Measurements from ENCODE around the gene DPY19L3. TPM values are rescaled to one million over a fixed set of nuclear protein-coding genes. Genes with fewer than 3 reads are reported as not detected.

The DPY19L3 gene
- total RNA-seq, 4 donors from 2014 or later: 12.9 to 34.1 (median 18.5) TPM

- 75 to 92% methylated on average over 2 of the region's 2 CpGs for WGBS, 2 donors (ENCODE audit: low coverage in 1 of 2)
- no peak for ATAC-seq
Observed at GRCh38 chr19:32453736-32454135, 48.2 kb downstream of the DPY19L3 start.

GRCh38 chr19:32456406-32456805 is 50.8 kb downstream of the DPY19L3 start:
- WGBS, 2 donors (ENCODE audit: low coverage in 1 of 2): 90 to 92% methylated on average over 3 to 4 of the region's 4 CpGs
- Histone ChIP-seq H3K9me3 (no peaks in the 10 kb centered on the region), H3K36me3 (peaks cover 0 to 76% of the 10 kb centered on the region in 2 donors), H3K4me1 (no peaks in the 10 kb centered on the region), H3K27ac (no peak overlapping the region), H3K27me3 (no peaks in the 10 kb centered on the region), H3K4me3 (no peak overlapping the region)
- TF ChIP-seq POLR2A (IDR thresholded peaks at IDR 0.05) (no peak), EP300 (IDR thresholded peaks at IDR 0.05) (no peak)
- ATAC-seq: no peak

More at GRCh38 chr19:32453736-32454135, 48.2 kb downstream of the DPY19L3 start:
- H3K9me3 ChIP-seq: no peaks in the 10 kb centered on the region
- peaks cover 0 to 63% of the 10 kb centered on the region in 2 donors for H3K36me3 ChIP-seq
- TF ChIP-seq POLR2A (IDR thresholded peaks at IDR 0.05) (no peak), EP300 (IDR thresholded peaks at IDR 0.05) (no peak), POLR2AphosphoS5 (IDR thresholded peaks at IDR 0.05) (no peak), CTCF (IDR thresholded peaks at IDR 0.05) (no peak)
- H3K27ac ChIP-seq: no peak overlapping the region
- H3K4me1 ChIP-seq: no peaks in the 10 kb centered on the region
- no peak overlapping the region for H3K4me3 ChIP-seq
- H3K27me3 ChIP-seq: no peaks in the 10 kb centered on the region

GRCh38 chr19:32457571-32458158 is 52.1 kb downstream of the DPY19L3 start:
- H3K27me3 ChIP-seq: no peaks in the 10 kb centered on the region
- WGBS, 2 donors (ENCODE audit: low coverage in 1 of 2): 63 to 73% methylated on average over 4 to 5 of the region's 5 CpGs
- peaks cover 0 to 75% of the 10 kb centered on the region in 2 donors for H3K36me3 ChIP-seq
- TF ChIP-seq CTCF (IDR thresholded peaks at IDR 0.05) (no peak), POLR2A (IDR thresholded peaks at IDR 0.05) (no peak), POLR2AphosphoS5 (IDR thresholded peaks at IDR 0.05) (no peak), EP300 (IDR thresholded peaks at IDR 0.05) (no peak)
- no peaks in the 10 kb centered on the region for H3K4me1 ChIP-seq
- H3K9me3 ChIP-seq: no peaks in the 10 kb centered on the region
- no peak overlapping the region for H3K4me3 ChIP-seq
- H3K27ac ChIP-seq: no peak overlapping the region
- ATAC-seq: no peak

GRCh38 chr19:32458500-32459123 is 53.0 kb downstream of the DPY19L3 start:
- Histone ChIP-seq H3K27ac (no peak overlapping the region), H3K9me3 (no peaks in the 10 kb centered on the region), H3K4me1 (no peaks in the 10 kb centered on the region), H3K4me3 (no peak overlapping the region), H3K27me3 (no peaks in the 10 kb centered on the region), H3K36me3 (peaks cover 0 to 67% of the 10 kb centered on the region in 2 donors)
- TF ChIP-seq POLR2AphosphoS5 (IDR thresholded peaks at IDR 0.05) (no peak), POLR2A (IDR thresholded peaks at IDR 0.05) (no peak), EP300 (IDR thresholded peaks at IDR 0.05) (no peak), CTCF (IDR thresholded peaks at IDR 0.05) (no peak)
- ATAC-seq: no peak
- 78 to 84% methylated on average over 3 to 4 of the region's 4 CpGs for WGBS, 2 donors (ENCODE audit: low coverage in 1 of 2)

- ATAC-seq: no peak
- Histone ChIP-seq H3K27me3 (no peaks in the 10 kb centered on the region), H3K9me3 (no peaks in the 10 kb centered on the region), H3K4me1 (no peaks in the 10 kb centered on the region), H3K4me3 (no peak overlapping the region), H3K36me3 (peaks cover 0 to 63% of the 10 kb centered on the region in 2 donors), H3K27ac (no peak overlapping the region)
- no peak for TF ChIP-seq EP300 (IDR thresholded peaks at IDR 0.05)
- TF ChIP-seq CTCF (IDR thresholded peaks at IDR 0.05): no peak
- TF ChIP-seq POLR2AphosphoS5 (IDR thresholded peaks at IDR 0.05): no peak
- TF ChIP-seq POLR2A (IDR thresholded peaks at IDR 0.05): no peak
- 66 to 67% methylated on average over 3 of the region's 3 CpGs for WGBS, 2 donors (ENCODE audit: low coverage in 1 of 2)
Observed at GRCh38 chr19:32459204-32459865, 53.8 kb downstream of the DPY19L3 start.
